HEK293 (cell line): Measurements from ENCODE around the gene AATF.

Source experiments
- CTCF ChIP-seq: fragments of 450-650 bp; formaldehyde crosslinking; IDR thresholded peaks from 2 replicates; pipeline ENCODE4 v1.5.1; 2016; ENCODE audit warnings: missing biosample characterization, missing genetic modification characterization
- GLI4 ChIP-seq: fragments of 450-650 bp; formaldehyde crosslinking; IDR thresholded peaks from 2 replicates; pipeline ENCODE4 v1.5.1; 2016; ENCODE audit warnings: missing biosample characterization, missing genetic modification characterization
- ZFP3 ChIP-seq: fragments of 450-650 bp; formaldehyde crosslinking; IDR thresholded peaks from 2 replicates; pipeline ENCODE4 v1.5.1; 2016; ENCODE audit warnings: low read depth, missing biosample characterization, missing genetic modification characterization
- ZNF366 ChIP-seq: fragments of 450-650 bp; formaldehyde crosslinking; conservative IDR thresholded peaks from 2 replicates; pipeline ENCODE4 v1.5.1; 2016; ENCODE audit warnings: missing biosample characterization, missing genetic modification characterization
- ZNF48 ChIP-seq: fragments of 450-650 bp; formaldehyde crosslinking; IDR thresholded peaks from 2 replicates; pipeline ENCODE4 v1.5.1; 2016; ENCODE audit warnings: missing biosample characterization, missing genetic modification characterization
- ZNF76 ChIP-seq: fragments of 450-650 bp; formaldehyde crosslinking; IDR thresholded peaks from 2 replicates; pipeline ENCODE4; 2016; ENCODE audit warnings: low read depth, missing biosample characterization, missing genetic modification characterization, borderline replicate concordance
- TF ChIP-seq, protein P1 (sequence below): sonication (generic); formaldehyde crosslinking; IDR thresholded peaks from 2 replicates; pipeline ENCODE4 v1.8.1; 2022; ENCODE audit warnings: mild to moderate bottlenecking, moderate library complexity, missing genetic modification reagents
- TF ChIP-seq, protein P2 (sequence below): fragments of 450-650 bp; formaldehyde crosslinking; IDR thresholded peaks from 2 replicates; pipeline ENCODE4 v1.5.1; 2016; ENCODE audit warnings: missing biosample characterization, missing genetic modification characterization

GRCh38 chr17:37062021-37062420 is 113.3 kb downstream of the AATF start:
- TF ChIP-seq, protein P1, sequence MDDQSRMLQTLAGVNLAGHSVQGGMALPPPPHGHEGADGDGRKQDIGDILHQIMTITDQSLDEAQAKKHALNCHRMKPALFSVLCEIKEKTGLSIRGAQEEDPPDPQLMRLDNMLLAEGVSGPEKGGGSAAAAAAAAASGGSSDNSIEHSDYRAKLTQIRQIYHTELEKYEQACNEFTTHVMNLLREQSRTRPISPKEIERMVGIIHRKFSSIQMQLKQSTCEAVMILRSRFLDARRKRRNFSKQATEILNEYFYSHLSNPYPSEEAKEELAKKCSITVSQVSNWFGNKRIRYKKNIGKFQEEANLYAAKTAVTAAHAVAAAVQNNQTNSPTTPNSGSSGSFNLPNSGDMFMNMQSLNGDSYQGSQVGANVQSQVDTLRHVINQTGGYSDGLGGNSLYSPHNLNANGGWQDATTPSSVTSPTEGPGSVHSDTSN, result no peak
- no peak for TF ChIP-seq ZNF76 (tag by site-specific recombination)
- TF ChIP-seq CTCF (tag by site-specific recombination), result no peak
- TF ChIP-seq, protein P2, sequence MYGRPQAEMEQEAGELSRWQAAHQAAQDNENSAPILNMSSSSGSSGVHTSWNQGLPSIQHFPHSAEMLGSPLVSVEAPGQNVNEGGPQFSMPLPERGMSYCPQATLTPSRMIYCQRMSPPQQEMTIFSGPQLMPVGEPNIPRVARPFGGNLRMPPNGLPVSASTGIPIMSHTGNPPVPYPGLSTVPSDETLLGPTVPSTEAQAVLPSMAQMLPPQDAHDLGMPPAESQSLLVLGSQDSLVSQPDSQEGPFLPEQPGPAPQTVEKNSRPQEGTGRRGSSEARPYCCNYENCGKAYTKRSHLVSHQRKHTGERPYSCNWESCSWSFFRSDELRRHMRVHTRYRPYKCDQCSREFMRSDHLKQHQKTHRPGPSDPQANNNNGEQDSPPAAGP (tag by site-specific recombination), result no peak
- TF ChIP-seq GLI4 (tag by site-specific recombination), result no peak
- no peak for TF ChIP-seq ZNF48
- TF ChIP-seq ZNF366 (tag by site-specific recombination), result no peak
- no peak for TF ChIP-seq ZFP3
